Neural progenitor cell (in vitro differentiated cells): ENCODE measurements around the gene ZMYM4. TPM values are rescaled to one million over a fixed set of nuclear protein-coding genes. Genes with fewer than 3 reads are reported as not detected.

Experiments used
- DNase-seq: peaks from one replicate; pipeline ENCODE4 v3.0.0-alpha.2; 2016; ENCODE audit warnings: low spot score
- H2AFZ ChIP-seq: fragments of 200-600 bp; sonication (generic); replicated peaks from 2 replicates; pipeline ENCODE4 v1.6.1; 2016; ENCODE audit warnings: antibody characterized with exemption
- H3F3A ChIP-seq: fragments of 200-600 bp; sonication (generic); 2 replicates; pipeline ENCODE4 v1.6.1; 2016; ENCODE audit warnings: antibody characterized with exemption, low read depth
- H3K27ac ChIP-seq: fragments of 200-600 bp; sonication (generic); 2 replicates; pipeline ENCODE4 v1.5.1; 2016; ENCODE audit warnings: mild to moderate bottlenecking
- H3K27me3 ChIP-seq: fragments of 200-600 bp; sonication (generic); 2 replicates; pipeline ENCODE4 v1.6.1; 2016; ENCODE audit warnings: mild to moderate bottlenecking, moderate library complexity
- H3K36me3 ChIP-seq: fragments of 200-600 bp; sonication (generic); 2 replicates; pipeline ENCODE4 v1.5.1; 2016
- H3K4me1 ChIP-seq: fragments of 200-600 bp; sonication (generic); 2 replicates; pipeline ENCODE4 v1.6.1; 2016; ENCODE audit warnings: mixed run types
- H3K4me2 ChIP-seq: fragments of 200-600 bp; sonication (generic); 2 replicates; pipeline ENCODE4 v1.6.1; 2016
- H3K4me3 ChIP-seq: fragments of 200-600 bp; sonication (generic); 2 replicates; pipeline ENCODE4 v1.5.1; 2016
- H3K79me2 ChIP-seq: fragments of 200-600 bp; sonication (generic); 2 replicates; pipeline ENCODE4 v1.6.1; 2016; ENCODE audit warnings: low read depth
- H3K9ac ChIP-seq: fragments of 200-600 bp; sonication (generic); 2 replicates; pipeline ENCODE4 v1.6.1; 2016
- H3K9me3 ChIP-seq: fragments of 200-600 bp; sonication (generic); 2 replicates; pipeline ENCODE4 v1.5.1; 2016; ENCODE audit warnings: low read depth
- H4K20me1 ChIP-seq: fragments of 200-600 bp; sonication (generic); 2 replicates; pipeline ENCODE4 v1.6.1; 2016; ENCODE audit warnings: low read depth
- H3K27ac Mint-ChIP-seq: 3 replicates; pipeline ENCODE4 v1.8.0; 2021; ENCODE audit warnings: mixed read lengths
- H3K27me3 Mint-ChIP-seq: 2 replicates; pipeline ENCODE4 v1.8.0; 2022; ENCODE audit warnings: low read depth, mild to moderate bottlenecking, inconsistent platforms, moderate library complexity, mixed read lengths; ENCODE audit not compliant: insufficient read depth
- H3K36me3 Mint-ChIP-seq: 3 replicates; pipeline ENCODE4 v1.8.0; 2021; ENCODE audit warnings: mixed read lengths
- H3K4me1 Mint-ChIP-seq: 3 replicates; pipeline ENCODE4 v1.8.0; 2021; ENCODE audit warnings: mixed read lengths
- H3K4me3 Mint-ChIP-seq: 3 replicates; pipeline ENCODE4 v1.8.0; 2021; ENCODE audit warnings: mild to moderate bottlenecking, moderate library complexity, mixed read lengths
- H3K9me3 Mint-ChIP-seq: 3 replicates; pipeline ENCODE4 v1.8.0; 2020; ENCODE audit warnings: mixed read lengths
- EZH2 ChIP-seq: fragments of 200-600 bp; sonication (generic); IDR thresholded peaks from 2 replicates; pipeline ENCODE4 v1.6.1; 2017; ENCODE audit warnings: antibody characterized with exemption, mild to moderate bottlenecking, moderate library complexity
- EZH2phosphoT487 ChIP-seq: fragments of 200-600 bp; sonication (generic); IDR thresholded peaks from 2 replicates; pipeline ENCODE4 v1.6.1; 2017; ENCODE audit warnings: antibody characterized with exemption
- total RNA-seq: library from RNA; depleted of rRNA; stranded (reverse); fragments of >200 nt; gene quantifications from 2 replicates; pipeline ENCODE4 v1.2.3, GENCODE V29; 2015; ENCODE audit warnings: low replicate concordance
- TF ChIP-seq, protein P1 (sequence below): fragments of 200-600 bp; sonication (generic); IDR thresholded peaks from 2 replicates; pipeline ENCODE4 v1.5.1; 2017; ENCODE audit warnings: antibody characterized with exemption, mild to moderate bottlenecking

Gene ZMYM4
- total RNA-seq, 1 donor from 2014 or later = 106 TPM

DNA sequence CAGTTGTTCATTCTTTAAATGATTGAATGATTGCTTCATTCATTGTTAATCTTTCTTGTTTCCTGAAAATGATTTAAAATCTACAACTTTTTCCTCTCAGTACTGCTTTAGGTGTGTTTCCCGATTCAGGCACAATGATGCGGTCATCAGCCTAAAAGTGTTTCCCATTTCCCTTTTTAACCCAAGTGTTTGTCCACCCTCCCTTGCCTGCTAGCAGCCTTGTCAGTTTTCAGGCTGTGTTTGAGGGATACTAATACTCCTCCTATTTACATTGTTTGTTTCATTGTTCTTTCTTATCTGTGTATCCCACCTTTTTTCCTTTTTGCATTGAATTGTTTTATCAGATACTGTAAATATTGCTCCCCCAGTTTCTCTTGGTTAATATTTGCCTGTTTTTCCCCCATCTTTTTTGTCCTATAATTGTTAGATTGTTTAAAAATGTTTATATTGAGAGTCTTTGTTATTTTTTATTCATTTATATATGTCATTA, 157.6 kb downstream of the ZMYM4 start:
- Mint-ChIP-seq H3K9me3 (no peaks in the 10 kb centered on the region), H3K4me3 (no peak overlapping the region), H3K27me3 (peaks cover 2% of the 10 kb centered on the region), H3K27ac (no peak overlapping the region), H3K36me3 (peaks cover 30% of the 10 kb centered on the region), H3K4me1 (no peaks in the 10 kb centered on the region)
- Histone ChIP-seq H3K9ac (no peak overlapping the region), H3K27me3 (no peaks in the 10 kb centered on the region), H3F3A (peaks cover 6% of the 10 kb centered on the region), H3K4me1 (peaks cover 4% of the 10 kb centered on the region), H3K36me3 (peaks cover 8% of the 10 kb centered on the region), H3K27ac (no peak overlapping the region), H3K79me2 (no peaks in the 10 kb centered on the region), H3K9me3 (no peaks in the 10 kb centered on the region), H3K4me3 (no peak overlapping the region), H4K20me1 (no peaks in the 10 kb centered on the region), H2AFZ (no peak overlapping the region), H3K4me2 (no peak overlapping the region)
- DNase-seq = no peak
- TF ChIP-seq EZH2 (no peak), EZH2phosphoT487 (no peak)
- TF ChIP-seq, protein P1, sequence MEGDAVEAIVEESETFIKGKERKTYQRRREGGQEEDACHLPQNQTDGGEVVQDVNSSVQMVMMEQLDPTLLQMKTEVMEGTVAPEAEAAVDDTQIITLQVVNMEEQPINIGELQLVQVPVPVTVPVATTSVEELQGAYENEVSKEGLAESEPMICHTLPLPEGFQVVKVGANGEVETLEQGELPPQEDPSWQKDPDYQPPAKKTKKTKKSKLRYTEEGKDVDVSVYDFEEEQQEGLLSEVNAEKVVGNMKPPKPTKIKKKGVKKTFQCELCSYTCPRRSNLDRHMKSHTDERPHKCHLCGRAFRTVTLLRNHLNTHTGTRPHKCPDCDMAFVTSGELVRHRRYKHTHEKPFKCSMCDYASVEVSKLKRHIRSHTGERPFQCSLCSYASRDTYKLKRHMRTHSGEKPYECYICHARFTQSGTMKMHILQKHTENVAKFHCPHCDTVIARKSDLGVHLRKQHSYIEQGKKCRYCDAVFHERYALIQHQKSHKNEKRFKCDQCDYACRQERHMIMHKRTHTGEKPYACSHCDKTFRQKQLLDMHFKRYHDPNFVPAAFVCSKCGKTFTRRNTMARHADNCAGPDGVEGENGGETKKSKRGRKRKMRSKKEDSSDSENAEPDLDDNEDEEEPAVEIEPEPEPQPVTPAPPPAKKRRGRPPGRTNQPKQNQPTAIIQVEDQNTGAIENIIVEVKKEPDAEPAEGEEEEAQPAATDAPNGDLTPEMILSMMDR = no peak

DNA sequence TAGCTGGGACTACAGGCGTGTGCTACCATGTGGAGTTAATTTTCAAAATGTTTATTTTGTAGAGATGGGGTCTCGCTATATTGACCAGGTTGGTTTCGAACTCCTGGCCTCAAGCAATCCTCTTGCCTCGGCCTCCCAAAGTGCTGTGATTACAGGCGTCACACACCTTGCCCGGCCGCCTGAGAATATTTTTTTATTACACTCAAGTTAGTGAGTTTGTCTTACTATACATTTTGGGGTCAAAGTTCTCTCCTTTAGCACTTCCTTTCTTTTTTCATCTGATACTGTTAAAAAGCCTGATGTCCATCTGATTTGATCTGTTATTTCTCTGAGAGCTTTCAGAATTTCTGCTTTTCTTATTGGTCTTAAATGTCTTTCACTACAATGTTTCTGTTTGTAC, 159.9 kb downstream of the ZMYM4 start:
- Mint-ChIP-seq H3K36me3 (peaks cover 30% of the 10 kb centered on the region), H3K4me1 (no peaks in the 10 kb centered on the region), H3K9me3 (no peaks in the 10 kb centered on the region), H3K27me3 (peaks cover 5% of the 10 kb centered on the region), H3K4me3 (no peak overlapping the region), H3K27ac (no peak overlapping the region)
- no peak for TF ChIP-seq EZH2
- TF ChIP-seq EZH2phosphoT487 = no peak
- TF ChIP-seq, protein P1 = no peak
- H3K4me2 ChIP-seq = no peak overlapping the region
- H3K4me1 ChIP-seq = peaks cover 4% of the 10 kb centered on the region
- H3F3A ChIP-seq = peaks cover 7% of the 10 kb centered on the region
- no peak overlapping the region for H2AFZ ChIP-seq
- no peaks in the 10 kb centered on the region for H3K36me3 ChIP-seq
- H3K9me3 ChIP-seq = no peaks in the 10 kb centered on the region
- no peaks in the 10 kb centered on the region for H4K20me1 ChIP-seq
- H3K27ac ChIP-seq = no peak overlapping the region
- DNase-seq = no peak
- H3K79me2 ChIP-seq = no peaks in the 10 kb centered on the region
- H3K9ac ChIP-seq = no peak overlapping the region
- no peaks in the 10 kb centered on the region for H3K27me3 ChIP-seq
- no peak overlapping the region for H3K4me3 ChIP-seq

DNA sequence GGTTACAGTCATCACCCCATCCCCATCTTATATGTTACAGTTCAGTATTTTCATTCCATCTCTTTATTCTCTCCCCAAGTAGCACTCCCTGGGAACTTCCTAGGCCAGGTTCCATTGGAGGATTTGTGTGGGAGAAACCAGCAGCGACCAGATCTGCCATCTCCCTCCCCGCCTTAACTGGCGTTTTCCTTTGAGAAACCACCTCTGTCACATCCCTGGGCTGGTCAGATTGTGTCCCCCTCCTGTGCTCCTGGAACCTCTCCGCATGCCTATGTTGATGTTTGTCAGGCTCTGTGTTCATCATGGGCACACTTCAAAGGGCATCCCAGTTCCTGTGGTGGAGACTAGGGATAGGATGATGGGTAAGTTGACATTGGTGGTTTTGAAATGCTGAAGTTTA, 162.3 kb downstream of the ZMYM4 start:
- Histone ChIP-seq H3K79me2 (no peaks in the 10 kb centered on the region), H3K27me3 (no peaks in the 10 kb centered on the region), H3K4me2 (no peak overlapping the region), H3K4me3 (no peak overlapping the region), H3K36me3 (no peaks in the 10 kb centered on the region), H3F3A (peaks cover 2% of the 10 kb centered on the region), H3K4me1 (peaks cover 4% of the 10 kb centered on the region), H3K27ac (no peak overlapping the region), H3K9ac (no peak overlapping the region), H2AFZ (no peak overlapping the region), H4K20me1 (no peaks in the 10 kb centered on the region), H3K9me3 (no peaks in the 10 kb centered on the region)
- Mint-ChIP-seq H3K27me3 (peaks cover 4% of the 10 kb centered on the region), H3K36me3 (peaks cover 40% of the 10 kb centered on the region), H3K27ac (peak overlapping the region; percentile 5), H3K9me3 (no peaks in the 10 kb centered on the region), H3K4me1 (no peaks in the 10 kb centered on the region), H3K4me3 (no peak overlapping the region)
- no peak for DNase-seq
- TF ChIP-seq, protein P1 = no peak
- no peak for TF ChIP-seq EZH2
- TF ChIP-seq EZH2phosphoT487 = no peak
